C1 segment of cervical spinal cord (tissue), 14 donors: ENCODE data around the gene SYT10.
"Not testable (repeated sequence)": the region's sequence is repeated elsewhere in the genome, so short reads cannot be mapped to it uniquely, and the experiment has no call there.

Source experiments
- DNase-seq, 14 donors: peaks; one replicate each; lab custom pipeline; 2025; lab: John Stamatoyannopoulos, UW

Gene SYT10

DNA sequence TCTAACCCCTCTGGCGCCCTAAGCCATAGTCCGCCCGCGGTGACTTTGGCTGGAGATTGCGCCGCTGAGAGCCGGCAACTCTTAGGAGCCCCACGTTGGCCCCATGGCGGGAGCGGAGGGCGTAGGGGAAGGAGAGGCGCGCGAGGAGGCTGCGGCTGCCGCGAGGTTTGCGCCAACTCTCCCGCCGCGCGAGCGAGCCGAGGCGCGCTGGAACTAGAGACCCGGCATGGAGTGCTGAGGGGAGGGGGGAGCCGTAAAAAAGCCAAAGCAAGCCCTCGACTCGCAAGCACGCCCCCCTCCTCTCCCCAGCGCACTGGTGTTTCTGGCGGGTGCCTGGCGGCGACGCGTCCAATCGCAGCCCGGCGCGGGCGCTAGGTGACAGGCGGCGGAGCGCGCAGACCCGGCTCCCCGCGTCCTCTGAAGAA is at the start of gene SYT10:
Gene SYT10, minus strand, starts transcription at position 233 of the 425 bp plus-strand sequence. CDS start 297 bp downstream, outside the sequence.
- DNase-seq, result no peak

- DNase-seq, result no peak
Measured at GRCh38 chr12:33488036-33488435, 48.4 kb upstream of the SYT10 start.

DNA sequence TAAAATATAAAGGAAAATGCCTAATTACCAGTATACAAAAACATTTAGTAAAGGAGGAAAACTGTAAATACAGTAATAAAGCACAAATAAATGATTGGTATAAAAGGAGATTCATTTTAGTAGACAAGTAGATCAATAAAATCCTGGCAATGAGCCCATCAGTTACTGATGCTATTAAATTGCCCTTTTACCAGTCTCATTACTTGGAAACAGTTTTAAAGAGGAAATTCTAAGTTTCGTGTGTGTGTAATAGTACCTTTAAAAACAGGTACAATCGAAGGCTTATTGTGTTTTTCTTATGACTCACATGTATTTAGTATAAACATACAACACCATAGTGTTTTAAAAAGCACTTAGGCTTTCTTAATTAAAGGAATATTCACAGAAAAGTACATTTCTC is 46.4 kb upstream of the SYT10 start:
- DNase-seq, result no peak

DNA sequence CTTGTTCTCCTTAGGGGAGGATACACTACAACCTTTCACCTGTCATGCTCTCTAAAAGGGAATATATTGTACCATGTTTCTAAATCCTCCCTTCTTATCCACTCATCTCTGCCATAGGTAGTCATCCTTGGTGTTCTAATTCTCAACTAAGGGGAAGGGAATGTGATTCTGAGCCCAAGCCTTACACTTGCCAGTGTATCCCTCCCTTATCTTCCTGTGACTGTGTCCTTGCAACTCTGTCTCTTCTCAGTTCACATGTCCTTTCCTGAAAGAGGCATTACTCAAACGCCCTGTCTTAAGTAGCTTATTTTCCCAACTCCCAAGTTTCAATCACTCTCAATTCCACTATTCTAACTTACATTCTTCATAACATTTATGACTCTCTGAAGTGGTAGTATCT is 44.5 kb upstream of the SYT10 start:
- DNase-seq, result no peak

- DNase-seq, result no peak
Measured at GRCh38 chr12:33480366-33480765, 40.7 kb upstream of the SYT10 start.

GRCh38 chr12:33476058-33476457 is 36.4 kb upstream of the SYT10 start:
- no peak for DNase-seq

DNA sequence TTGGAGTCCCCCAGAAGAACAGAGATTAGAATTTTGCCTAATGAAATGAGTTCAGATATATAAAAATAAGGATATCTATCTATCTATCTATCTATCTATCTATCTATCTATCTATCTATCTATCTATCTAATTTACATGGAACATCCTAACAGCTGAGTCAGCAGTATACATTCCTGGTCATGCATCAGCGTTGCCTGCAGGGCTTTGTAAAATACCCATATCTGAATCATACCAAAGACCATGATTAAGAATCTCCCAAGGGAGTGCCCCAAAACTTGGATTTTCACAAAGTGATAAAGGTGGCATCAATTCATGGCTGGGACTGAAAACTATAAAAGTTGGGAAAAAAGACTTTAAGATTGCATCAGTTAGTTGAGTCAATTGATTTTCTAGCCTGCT is 32.7 kb upstream of the SYT10 start:
- DNase-seq, result no peak

DNA sequence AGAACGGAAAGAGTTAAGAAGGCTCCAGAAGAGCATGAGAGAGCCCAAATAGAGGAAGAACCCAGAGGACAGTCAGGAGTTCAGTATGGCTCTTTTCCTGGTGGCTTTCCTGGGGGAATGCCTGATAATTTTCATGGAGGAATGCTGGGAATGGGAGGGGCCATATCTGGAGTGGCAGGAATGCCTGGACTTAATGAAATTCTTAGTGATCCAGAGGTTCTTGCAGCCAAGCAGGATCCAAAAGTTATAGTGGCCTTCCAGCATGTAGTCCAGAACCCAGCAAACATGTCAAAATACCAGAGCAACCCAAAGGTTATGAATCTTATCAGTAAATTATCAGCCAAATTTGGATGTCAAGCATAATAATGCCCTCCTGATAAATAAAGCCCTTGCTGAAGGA is 15.5 kb upstream of the SYT10 start:
- DNase-seq, result no peak

DNA sequence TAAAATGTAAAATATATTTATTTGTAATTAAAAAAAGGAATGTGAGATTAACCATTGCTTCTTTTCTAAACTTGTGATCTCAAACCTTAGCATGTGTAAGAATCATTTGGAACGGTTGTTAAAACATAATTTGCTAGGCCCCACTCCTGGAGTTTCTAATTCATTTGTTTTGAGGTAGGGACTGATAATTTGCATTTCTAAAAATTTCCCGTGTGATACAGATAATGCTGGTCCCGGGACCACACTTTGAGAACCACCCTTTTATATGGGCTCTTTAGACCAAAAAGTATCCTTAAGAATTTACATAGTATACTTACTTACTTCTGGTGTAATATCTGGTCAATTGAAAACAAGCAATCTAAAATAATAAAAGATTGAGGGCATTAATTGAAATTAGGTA is 10.9 kb upstream of the SYT10 start:
- DNase-seq, result no peak

DNA sequence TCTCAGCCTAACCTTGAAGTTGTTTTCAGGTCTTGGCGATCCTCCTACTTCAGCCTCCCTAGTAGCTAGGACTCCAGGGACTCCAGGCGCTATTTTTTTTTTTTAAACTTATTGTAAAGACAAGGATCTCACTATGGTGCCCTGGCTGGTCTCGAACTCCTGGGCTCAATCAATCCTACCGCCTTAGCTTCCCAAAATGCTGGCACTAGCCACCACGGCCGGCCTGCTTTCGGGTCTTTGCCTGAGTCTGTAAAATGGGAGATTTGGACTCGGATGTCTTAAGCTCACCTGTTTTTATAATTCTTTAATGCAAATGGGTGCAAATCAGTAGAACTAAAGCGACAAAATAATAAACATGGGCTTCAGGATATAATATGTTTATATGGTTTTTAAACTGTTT is 858 bp upstream of the SYT10 start:
- DNase-seq, result no peak

- no peak for DNase-seq
Measured at GRCh38 chr12:33438851-33439586, 600 bp downstream of the SYT10 start.

DNA sequence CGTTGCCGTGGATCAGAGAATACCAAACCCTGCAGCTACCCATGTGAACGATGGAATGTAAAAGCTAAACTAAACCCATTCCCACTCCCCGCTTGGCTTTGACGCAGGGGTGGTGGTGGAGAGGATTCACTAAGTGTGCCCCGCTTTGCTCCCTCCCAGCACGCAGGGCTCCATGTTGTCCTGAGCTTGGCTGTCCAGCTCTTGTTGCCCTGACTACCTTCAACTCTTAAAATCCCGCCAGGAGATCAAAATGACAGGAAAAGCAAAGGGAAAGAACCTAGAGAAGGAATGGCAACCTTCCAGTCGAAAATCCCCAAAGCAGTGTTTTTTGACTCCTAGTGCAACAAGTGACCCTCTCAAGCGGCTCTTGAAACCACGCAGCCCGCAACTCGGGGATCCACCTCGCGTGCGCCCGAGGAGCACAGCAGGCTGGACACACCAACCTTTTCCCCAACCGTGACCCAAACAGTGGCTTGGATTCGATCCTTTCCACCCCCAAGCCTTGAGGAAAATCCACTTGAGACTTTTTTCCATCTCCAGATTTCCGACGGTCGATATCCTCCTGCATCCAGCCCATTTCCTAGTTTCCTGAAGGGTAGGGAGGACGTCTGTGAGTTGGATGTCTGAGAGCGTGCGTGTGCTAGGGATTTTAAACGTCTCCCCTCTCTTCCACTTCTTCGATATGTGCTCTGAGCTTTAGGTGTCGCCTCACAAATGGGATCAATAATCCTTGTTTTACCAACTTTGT is 1.4 kb downstream of the SYT10 start:
- no peak for DNase-seq

DNA sequence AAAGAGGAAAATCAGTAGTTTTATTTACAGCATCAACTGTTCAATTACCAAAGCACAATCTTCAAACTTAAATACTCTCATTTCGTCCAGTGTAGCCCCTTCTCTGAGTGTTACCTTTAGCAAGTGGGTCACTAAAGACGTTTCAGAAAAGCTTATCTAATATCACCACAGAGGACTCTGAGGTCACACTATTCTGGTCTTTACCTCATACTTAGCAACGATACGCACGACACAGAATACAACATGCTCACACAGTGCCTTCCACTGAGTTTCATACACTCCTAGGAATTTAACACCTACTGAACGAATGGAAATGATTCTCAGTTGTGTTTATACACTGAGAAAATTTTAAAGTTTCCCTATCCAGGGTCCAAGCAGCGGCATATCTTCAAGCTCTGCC is 2.0 kb downstream of the SYT10 start:
- DNase-seq, result no peak

DNA sequence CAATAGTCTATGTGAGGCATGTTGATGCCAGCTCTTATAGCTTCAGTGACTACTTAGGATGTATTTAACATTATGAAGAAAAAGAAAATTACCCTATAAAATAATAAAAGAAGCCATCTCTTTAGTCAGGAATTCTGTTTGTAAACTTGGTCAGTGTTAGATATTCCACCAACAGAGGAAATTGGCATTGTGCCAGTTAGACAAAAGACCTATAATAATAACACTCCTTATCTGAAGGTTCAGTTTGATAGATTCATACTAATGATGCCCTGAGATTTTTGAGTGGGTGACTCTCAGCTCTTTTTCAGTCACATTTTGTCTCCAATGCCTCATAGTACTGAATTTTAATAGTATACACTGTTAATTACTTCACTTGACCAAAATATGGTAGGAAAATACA is 6.6 kb downstream of the SYT10 start:
- DNase-seq, result no peak

DNA sequence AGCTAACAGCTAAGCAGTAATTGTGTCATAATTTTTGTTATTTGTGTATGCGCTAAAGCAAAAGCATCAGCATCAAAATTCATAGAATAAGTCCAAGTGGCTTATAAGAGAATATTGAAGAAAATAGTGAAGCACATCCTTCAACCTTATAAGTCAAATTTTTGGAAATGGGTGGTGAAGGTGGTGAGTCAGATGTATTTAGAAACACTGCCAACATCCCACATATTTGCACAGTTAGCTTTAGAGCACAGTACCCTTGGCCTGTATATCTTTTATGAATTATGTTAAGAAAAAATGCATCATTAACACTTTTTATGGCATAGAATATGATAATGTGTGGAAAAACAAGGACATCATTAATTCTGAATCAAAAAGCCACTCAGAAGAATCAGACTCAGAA is 8.0 kb downstream of the SYT10 start:
- DNase-seq, result no peak

- DNase-seq, result no peak
Measured at GRCh38 chr12:33429468-33429867, 10.2 kb downstream of the SYT10 start.

DNA sequence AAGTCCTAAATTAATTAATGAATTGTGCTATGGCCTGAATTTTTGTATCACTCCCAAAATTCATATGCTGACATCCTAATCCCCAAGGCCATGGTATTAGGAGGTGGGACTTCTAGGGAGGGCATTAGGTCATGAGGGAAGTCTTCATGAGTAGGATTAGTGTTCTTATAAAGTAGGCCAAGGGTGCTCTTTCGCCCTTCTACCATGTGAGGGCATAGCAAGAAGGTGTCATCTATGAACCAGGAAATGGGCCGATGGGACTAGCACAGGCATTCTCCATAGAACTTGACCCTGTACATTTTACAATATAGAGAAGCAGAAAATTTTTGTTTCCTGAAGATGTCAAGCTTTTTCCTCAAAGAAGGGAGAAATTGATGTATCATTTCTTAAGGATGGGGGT is 12.5 kb downstream of the SYT10 start:
- no peak for DNase-seq

GRCh38 chr12:33423706-33424105 is 15.9 kb downstream of the SYT10 start:
- DNase-seq, result no peak

GRCh38 chr12:33412410-33412809 is 27.2 kb downstream of the SYT10 start:
- DNase-seq, result not testable (repeated sequence)

DNA sequence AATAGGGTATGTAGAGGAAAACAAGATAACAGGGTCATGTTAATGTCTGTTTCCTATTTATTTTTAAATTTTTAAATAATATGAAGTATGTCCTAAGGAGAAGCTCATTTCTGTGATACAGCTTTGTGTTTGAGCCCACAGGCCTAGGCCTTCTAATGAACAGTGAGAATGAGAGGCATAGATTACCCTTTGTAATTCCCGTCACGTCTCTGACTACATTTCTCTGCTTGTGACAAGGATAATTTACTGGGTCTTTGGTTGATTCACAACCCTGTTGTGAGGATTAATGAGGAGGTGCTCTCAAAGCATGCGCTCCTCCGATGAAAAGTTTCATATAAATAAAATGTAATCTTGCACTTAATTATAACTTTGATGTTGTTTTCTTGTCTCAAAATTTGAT is 56.1 kb downstream of the SYT10 start:
- DNase-seq, result no peak

GRCh38 chr12:33376153-33376552 is 63.5 kb downstream of the SYT10 start:
- DNase-seq, result no peak

DNA sequence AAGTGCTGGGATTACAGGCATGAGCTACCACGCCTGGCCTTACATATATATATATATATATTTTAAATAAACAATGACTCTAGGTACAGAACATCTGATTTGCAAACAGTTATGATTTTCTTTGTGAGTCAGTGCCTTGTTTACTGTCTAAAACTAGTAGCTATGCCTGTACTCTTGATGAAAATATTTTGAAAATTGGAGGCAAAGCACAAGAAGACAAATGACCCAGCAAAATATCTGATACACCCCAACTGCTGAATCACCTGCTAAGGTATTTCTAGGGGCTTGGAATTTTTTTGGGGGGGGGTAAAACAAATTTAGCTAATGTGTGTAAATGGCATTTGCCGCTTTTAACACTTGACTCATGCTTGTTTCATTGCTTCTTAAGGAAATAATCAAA is 69.3 kb downstream of the SYT10 start:
- DNase-seq, result no peak

DNA sequence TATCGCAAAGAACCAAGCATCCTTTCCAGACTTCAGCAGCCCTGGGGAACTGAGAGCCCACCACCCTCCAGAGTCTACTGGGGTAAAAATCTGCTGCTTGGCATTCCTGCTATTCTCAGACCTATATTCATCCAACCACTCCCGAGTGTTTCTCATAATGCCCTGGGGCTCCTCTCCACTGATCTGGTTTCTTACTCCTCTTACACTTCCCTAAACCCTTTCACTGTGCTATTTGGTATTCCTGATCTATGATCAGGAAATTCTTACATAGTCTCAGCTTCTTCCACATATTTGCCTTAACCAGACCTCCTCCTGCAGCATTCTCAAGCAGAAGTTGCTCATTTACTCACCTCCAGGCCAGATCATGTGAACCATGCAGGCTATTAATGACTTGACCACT is 82.4 kb downstream of the SYT10 start:
- no peak for DNase-seq
